SK-N-SH treated with all-trans-retinoic acid at 6 μM for 48 hours (cell line): ENCODE data around the gene C22orf23.

ENCODE experiments used
- ATAC-seq: fragments of 200-7000 bp; cut with Tn5 transposase; 3 replicates; pipeline ENCODE4 v1.9.1; 2020; ENCODE audit warnings: mild to moderate bottlenecking, moderate library complexity
- ARNTL ChIP-seq: fragments of 450-650 bp; formaldehyde crosslinking; IDR thresholded peaks from 2 replicates; pipeline ENCODE4 v1.5.0; 2020; ENCODE audit warnings: low read depth, mild to moderate bottlenecking, moderate library complexity, borderline replicate concordance
- CSDC2 ChIP-seq: fragments of 250-450 bp; sonication (Bioruptor Pico); IDR thresholded peaks from 2 replicates; pipeline ENCODE4 v1.5.0; 2020; ENCODE audit warnings: mild to moderate bottlenecking, moderate library complexity
- GLIS3 ChIP-seq: fragments of 250-450 bp; sonication (Bioruptor Pico); IDR thresholded peaks from 2 replicates; pipeline ENCODE4 v1.5.0; 2020; ENCODE audit warnings: mild to moderate bottlenecking, moderate library complexity
- ISL1 ChIP-seq: fragments of 250-450 bp; sonication (Bioruptor Pico); IDR thresholded peaks from 2 replicates; pipeline ENCODE4 v2.1.2; 2022; ENCODE audit warnings: mild to moderate bottlenecking, moderate library complexity
- OSR1 ChIP-seq: fragments of 250-450 bp; sonication (Bioruptor Pico); IDR thresholded peaks from 2 replicates; pipeline ENCODE4 v1.8.0; 2022; ENCODE audit warnings: moderate library complexity, mild to moderate bottlenecking, inconsistent platforms
- PPARA ChIP-seq: fragments of 250-450 bp; sonication (Bioruptor Pico); IDR thresholded peaks from 2 replicates; pipeline ENCODE4 v1.5.0; 2020; ENCODE audit warnings: mild to moderate bottlenecking, borderline replicate concordance
- TOX ChIP-seq: fragments of 250-450 bp; sonication (Bioruptor Pico); IDR thresholded peaks from 2 replicates; pipeline ENCODE4 v1.8.0; 2021; ENCODE audit warnings: mild to moderate bottlenecking, moderate library complexity, borderline replicate concordance
- ZFP3 ChIP-seq: fragments of 250-450 bp; sonication (Bioruptor Pico); IDR thresholded peaks from 2 replicates; pipeline ENCODE4 v1.5.0; 2020; ENCODE audit warnings: mild to moderate bottlenecking, moderate library complexity
- ZFP30 ChIP-seq: fragments of 450-650 bp; formaldehyde crosslinking; IDR thresholded peaks from 2 replicates; pipeline ENCODE4 v1.5.0; 2022; ENCODE audit warnings: mild to moderate bottlenecking, moderate library complexity
- ZNF565 ChIP-seq: fragments of 450-650 bp; formaldehyde crosslinking; conservative IDR thresholded peaks from 2 replicates; pipeline ENCODE4 v1.5.0; 2020; ENCODE audit warnings: low read depth, mild to moderate bottlenecking, moderate library complexity
- ZNF70 ChIP-seq: fragments of 450-650 bp; formaldehyde crosslinking; IDR thresholded peaks from 2 replicates; pipeline ENCODE4 v1.5.0; 2020; ENCODE audit warnings: mild to moderate bottlenecking, moderate library complexity
- ZNF8 ChIP-seq: fragments of 450-650 bp; formaldehyde crosslinking; IDR thresholded peaks from 2 replicates; pipeline ENCODE4 v1.5.0; 2020; ENCODE audit warnings: mild to moderate bottlenecking, moderate library complexity
- TF ChIP-seq, protein P1 (sequence below): fragments of 250-450 bp; sonication (Bioruptor Pico); IDR thresholded peaks from 2 replicates; pipeline ENCODE4 v1.5.1; 2021; ENCODE audit warnings: mild to moderate bottlenecking, moderate library complexity
- TF ChIP-seq, protein P2 (sequence below): fragments of 250-450 bp; sonication (Bioruptor Pico); IDR thresholded peaks from 2 replicates; pipeline ENCODE4 v1.8.0; 2020; ENCODE audit warnings: mild to moderate bottlenecking, moderate library complexity, borderline replicate concordance
- TF ChIP-seq, protein P3 (sequence below): fragments of 250-450 bp; sonication (Bioruptor Pico); IDR thresholded peaks from 2 replicates; pipeline ENCODE4 v1.5.0; 2020; ENCODE audit warnings: mild to moderate bottlenecking, moderate library complexity
- TF ChIP-seq, protein P4 (sequence below): fragments of 250-450 bp; sonication (Bioruptor Pico); IDR thresholded peaks from 2 replicates; pipeline ENCODE4 v1.8.0; 2021; ENCODE audit warnings: low read depth, mild to moderate bottlenecking, moderate library complexity, borderline replicate concordance

The C22orf23 gene

DNA sequence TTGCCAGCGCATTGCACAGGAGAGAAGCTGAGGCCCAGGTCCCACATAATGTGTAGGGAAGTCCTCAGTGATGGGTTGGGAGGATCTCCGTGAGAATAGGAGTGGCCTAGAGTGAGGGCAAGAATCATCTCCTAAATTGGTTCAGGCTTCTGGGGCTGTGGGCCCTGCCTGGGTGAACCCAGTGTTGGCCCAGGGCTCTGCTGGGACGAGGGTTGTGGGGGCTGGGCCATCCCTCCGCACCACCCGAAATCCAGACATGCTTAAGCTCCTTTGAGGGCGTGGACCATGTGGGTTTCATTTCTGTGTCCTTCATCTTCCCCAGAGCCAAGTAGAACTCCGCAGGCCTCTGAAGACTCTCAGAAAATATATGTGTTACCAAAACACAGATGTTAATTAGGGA, 43.6 kb downstream of the C22orf23 start (continued):
- TF ChIP-seq ZFP3 (CRISPR knock-in tag) (no peak), ZNF565 (CRISPR knock-in tag) (no peak)
- TF ChIP-seq, protein P1, sequence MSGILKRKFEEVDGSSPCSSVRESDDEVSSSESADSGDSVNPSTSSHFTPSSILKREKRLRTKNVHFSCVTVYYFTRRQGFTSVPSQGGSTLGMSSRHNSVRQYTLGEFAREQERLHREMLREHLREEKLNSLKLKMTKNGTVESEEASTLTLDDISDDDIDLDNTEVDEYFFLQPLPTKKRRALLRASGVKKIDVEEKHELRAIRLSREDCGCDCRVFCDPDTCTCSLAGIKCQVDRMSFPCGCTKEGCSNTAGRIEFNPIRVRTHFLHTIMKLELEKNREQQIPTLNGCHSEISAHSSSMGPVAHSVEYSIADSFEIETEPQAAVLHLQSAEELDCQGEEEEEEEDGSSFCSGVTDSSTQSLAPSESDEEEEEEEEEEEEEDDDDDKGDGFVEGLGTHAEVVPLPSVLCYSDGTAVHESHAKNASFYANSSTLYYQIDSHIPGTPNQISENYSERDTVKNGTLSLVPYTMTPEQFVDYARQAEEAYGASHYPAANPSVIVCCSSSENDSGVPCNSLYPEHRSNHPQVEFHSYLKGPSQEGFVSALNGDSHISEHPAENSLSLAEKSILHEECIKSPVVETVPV = no peak
- TF ChIP-seq, protein P2, sequence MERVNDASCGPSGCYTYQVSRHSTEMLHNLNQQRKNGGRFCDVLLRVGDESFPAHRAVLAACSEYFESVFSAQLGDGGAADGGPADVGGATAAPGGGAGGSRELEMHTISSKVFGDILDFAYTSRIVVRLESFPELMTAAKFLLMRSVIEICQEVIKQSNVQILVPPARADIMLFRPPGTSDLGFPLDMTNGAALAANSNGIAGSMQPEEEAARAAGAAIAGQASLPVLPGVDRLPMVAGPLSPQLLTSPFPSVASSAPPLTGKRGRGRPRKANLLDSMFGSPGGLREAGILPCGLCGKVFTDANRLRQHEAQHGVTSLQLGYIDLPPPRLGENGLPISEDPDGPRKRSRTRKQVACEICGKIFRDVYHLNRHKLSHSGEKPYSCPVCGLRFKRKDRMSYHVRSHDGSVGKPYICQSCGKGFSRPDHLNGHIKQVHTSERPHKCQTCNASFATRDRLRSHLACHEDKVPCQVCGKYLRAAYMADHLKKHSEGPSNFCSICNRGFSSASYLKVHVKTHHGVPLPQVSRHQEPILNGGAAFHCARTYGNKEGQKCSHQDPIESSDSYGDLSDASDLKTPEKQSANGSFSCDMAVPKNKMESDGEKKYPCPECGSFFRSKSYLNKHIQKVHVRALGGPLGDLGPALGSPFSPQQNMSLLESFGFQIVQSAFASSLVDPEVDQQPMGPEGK (CRISPR knock-in tag) = no peak

DNA sequence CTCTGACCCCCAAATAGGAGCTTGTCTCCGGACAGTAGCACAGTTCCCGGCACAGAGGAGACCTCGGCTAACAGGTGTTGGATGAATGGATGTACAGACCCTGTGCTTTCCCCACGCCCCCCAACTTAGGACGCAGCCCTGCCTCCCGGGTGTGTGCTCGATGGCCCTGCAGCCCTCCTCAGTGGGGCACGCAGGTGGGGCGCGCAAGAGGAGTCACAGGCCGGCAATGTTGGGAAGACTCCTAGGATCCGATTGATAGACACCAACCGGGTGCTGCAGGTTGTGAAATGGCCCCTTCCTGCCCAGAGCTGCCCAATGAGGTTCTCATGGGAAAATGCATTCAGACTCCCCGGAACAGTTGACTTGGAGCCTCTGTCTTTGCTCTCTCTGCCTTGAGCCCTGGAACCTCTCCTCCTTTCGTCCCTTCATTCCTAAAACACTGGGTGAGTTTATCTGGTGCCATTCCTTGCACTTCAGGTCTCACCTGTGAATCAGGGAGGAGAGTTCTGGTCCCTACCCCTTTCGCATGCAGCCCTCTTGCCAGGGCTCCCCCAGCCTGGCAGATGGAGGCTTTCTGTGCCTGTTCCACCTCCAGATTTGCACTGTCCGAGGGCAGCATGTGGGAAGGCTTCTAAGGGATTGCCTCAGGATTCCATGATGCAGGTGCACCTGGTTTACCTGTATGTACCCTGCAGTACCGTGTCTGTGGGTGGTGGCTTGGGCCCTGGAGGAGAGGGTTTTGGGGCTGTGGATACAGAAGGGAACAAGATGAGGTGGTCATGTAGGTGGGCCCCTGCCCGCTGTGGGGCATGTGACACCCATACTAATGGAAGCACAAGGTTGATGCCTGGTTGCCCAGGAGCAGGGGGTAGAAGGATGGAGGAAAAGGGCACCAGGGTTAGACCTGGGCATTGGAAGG, 46.1 kb downstream of the C22orf23 start:
- TF ChIP-seq ARNTL (CRISPR knock-in tag) = no peak
- no peak for TF ChIP-seq GLIS3 (CRISPR knock-in tag)
- no peak for TF ChIP-seq ZNF8
- TF ChIP-seq ISL1 = no peak
- TF ChIP-seq, protein P3, sequence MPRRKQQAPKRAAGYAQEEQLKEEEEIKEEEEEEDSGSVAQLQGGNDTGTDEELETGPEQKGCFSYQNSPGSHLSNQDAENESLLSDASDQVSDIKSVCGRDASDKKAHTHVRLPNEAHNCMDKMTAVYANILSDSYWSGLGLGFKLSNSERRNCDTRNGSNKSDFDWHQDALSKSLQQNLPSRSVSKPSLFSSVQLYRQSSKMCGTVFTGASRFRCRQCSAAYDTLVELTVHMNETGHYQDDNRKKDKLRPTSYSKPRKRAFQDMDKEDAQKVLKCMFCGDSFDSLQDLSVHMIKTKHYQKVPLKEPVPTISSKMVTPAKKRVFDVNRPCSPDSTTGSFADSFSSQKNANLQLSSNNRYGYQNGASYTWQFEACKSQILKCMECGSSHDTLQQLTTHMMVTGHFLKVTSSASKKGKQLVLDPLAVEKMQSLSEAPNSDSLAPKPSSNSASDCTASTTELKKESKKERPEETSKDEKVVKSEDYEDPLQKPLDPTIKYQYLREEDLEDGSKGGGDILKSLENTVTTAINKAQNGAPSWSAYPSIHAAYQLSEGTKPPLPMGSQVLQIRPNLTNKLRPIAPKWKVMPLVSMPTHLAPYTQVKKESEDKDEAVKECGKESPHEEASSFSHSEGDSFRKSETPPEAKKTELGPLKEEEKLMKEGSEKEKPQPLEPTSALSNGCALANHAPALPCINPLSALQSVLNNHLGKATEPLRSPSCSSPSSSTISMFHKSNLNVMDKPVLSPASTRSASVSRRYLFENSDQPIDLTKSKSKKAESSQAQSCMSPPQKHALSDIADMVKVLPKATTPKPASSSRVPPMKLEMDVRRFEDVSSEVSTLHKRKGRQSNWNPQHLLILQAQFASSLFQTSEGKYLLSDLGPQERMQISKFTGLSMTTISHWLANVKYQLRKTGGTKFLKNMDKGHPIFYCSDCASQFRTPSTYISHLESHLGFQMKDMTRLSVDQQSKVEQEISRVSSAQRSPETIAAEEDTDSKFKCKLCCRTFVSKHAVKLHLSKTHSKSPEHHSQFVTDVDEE (CRISPR knock-in tag) = no peak
- TF ChIP-seq, all 23 proteins: peak for 0
- ATAC-seq = peak; percentile 6; the same call in 2 of the 3 replicates

DNA sequence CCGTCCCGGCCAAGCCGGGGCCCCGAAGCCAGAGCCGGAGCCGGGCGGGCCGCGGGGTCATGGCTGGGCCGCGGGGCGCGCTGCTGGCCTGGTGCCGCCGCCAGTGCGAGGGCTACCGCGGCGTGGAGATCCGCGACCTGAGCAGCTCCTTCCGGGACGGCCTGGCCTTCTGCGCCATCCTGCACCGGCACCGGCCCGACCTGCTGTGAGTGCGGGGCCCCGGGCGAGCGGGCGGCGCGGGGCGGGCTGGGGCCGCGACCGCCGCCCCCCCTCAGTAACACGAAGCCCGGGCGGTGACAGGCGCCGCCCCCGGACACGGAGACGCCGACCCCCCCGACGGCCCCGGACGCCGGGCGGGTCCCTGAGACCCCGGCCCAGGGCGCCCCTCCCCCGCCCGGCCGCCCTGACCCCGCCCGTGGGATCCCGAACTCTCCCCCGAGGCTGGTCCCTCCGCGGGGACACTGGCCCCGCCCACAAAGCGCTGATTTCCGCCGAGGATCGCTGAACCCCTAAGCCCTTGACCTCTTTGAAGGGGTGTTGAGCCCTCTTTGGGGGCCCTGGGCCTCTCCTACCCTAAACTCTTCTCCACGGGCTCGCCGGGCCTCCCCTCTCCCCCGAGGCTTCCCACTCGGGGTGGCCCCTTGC, 46.9 kb downstream of the C22orf23 start:
- TF ChIP-seq ZFP3 (CRISPR knock-in tag) = no peak
- TF ChIP-seq, protein P4, sequence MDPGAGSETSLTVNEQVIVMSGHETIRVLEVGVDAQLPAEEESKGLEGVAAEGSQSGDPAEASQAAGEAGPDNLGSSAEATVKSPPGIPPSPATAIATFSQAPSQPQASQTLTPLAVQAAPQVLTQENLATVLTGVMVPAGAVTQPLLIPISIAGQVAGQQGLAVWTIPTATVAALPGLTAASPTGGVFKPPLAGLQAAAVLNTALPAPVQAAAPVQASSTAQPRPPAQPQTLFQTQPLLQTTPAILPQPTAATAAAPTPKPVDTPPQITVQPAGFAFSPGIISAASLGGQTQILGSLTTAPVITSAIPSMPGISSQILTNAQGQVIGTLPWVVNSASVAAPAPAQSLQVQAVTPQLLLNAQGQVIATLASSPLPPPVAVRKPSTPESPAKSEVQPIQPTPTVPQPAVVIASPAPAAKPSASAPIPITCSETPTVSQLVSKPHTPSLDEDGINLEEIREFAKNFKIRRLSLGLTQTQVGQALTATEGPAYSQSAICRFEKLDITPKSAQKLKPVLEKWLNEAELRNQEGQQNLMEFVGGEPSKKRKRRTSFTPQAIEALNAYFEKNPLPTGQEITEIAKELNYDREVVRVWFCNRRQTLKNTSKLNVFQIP (CRISPR knock-in tag) = no peak
- TF ChIP-seq TOX (CRISPR knock-in tag) = no peak
- TF ChIP-seq ZFP30 (CRISPR knock-in tag) = no peak
- TF ChIP-seq, protein P1 = no peak
- TF ChIP-seq ISL1 = no peak
- TF ChIP-seq PPARA = no peak
- no peak for TF ChIP-seq GLIS3 (CRISPR knock-in tag)
- TF ChIP-seq ZNF8 = no peak
- ATAC-seq = no peak

DNA sequence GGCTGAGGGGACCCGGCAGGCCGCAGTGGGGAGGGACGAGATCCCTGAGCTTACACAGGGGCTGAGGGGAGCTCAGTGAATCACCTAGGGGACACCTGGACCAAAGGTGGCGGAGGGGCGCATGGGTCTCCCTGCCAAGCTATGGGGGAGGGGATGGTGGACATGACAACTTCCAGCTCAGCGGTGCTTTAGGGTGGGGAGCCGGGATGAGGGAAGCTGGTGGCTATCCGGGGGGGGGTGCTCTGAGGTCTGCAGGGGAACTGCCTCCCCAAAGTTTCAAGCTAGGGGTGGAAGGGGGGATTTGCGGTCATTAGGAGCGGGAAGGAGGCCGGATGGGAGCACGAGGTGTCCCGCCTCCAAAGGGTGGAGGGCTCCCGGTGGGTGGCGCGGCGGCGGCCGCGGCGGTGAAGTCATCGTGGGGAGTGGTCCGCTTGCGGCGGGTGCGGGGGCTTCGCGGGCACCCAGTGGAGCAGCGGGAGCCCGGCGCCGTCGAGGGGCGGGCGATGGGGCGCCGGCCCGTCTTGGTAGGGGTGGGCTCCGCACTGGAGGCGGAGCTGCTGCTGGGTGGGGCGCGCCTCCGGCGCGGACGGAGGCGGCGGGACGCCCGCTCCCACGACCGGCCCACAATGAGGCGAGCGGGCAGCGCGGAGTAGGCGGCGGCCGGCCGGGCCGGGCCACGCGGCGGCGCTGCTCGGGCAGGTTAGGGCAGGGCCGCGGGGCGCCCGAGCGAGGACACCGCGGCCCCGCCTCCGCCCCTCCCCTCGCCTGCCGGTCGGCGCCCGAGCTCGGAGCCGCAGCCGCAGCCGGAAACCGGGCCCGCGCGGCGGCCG, 47.7 kb downstream of the C22orf23 start, which contains the start of gene MICALL1:
MICALL1 (plus strand) TSS at position 764 of the 830 bp plus-strand sequence. CDS start 126 bp downstream, outside the sequence.
- no peak for TF ChIP-seq GLIS3 (CRISPR knock-in tag)
- no peak for TF ChIP-seq ARNTL (CRISPR knock-in tag)
- no peak for TF ChIP-seq ZFP30 (CRISPR knock-in tag)
- no peak for TF ChIP-seq OSR1 (CRISPR knock-in tag)
- TF ChIP-seq ISL1 = no peak
- no peak for TF ChIP-seq ZNF8
- TF ChIP-seq, protein P2 (CRISPR knock-in tag) = no peak
- no peak for TF ChIP-seq CSDC2 (CRISPR knock-in tag)
- TF ChIP-seq ZNF565 (CRISPR knock-in tag) = no peak
- TF ChIP-seq ZNF70 (CRISPR knock-in tag) = no peak
- peak; percentile 85 for ATAC-seq
